CD4-positive, alpha-beta T cell treated with Interleukin-1 beta for 1 hour (primary cell): ENCODE data around the gene KRTAP5-2.
A peak's percentile ranks its signal among the peaks of the same experiment; 100 is the strongest.
"Not testable (repeated sequence)": the region's sequence is repeated elsewhere in the genome, so short reads cannot be mapped to it uniquely, and the experiment has no call there.

ENCODE experiments used
- DNase-seq, 2 donors: peaks; one replicate each; pipeline ENCODE4 v3.0.0-alpha.2; 2020 to 2022

The KRTAP5-2 gene

GRCh38 chr11:1597994-1598380 lies at the start of gene KRTAP5-2:
TSS of gene KRTAP5-2 (minus strand) at chr11:1598294. CDS start at chr11:1598250, 44 bp downstream.
- DNase-seq: no peak

- DNase-seq: not testable (repeated sequence)
Measured at GRCh38 chr11:1646540-1646939, 48.4 kb upstream of the KRTAP5-2 start.

GRCh38 chr11:1645357-1645821 lies 47.3 kb upstream of the KRTAP5-2 start:
- no peak for DNase-seq

- no peak for DNase-seq
Measured at GRCh38 chr11:1644601-1645356, 46.7 kb upstream of the KRTAP5-2 start.

- DNase-seq: no peak
Measured at GRCh38 chr11:1643146-1643690, 45.1 kb upstream of the KRTAP5-2 start.

- no peak for DNase-seq
Measured at GRCh38 chr11:1642288-1643145, 44.4 kb upstream of the KRTAP5-2 start.

- no peak for DNase-seq
Measured at GRCh38 chr11:1641096-1641495, 43.0 kb upstream of the KRTAP5-2 start.

GRCh38 chr11:1640076-1640946 lies 42.2 kb upstream of the KRTAP5-2 start:
- peak; percentile 11 to 25 for DNase-seq

GRCh38 chr11:1639666-1640065 lies 41.6 kb upstream of the KRTAP5-2 start:
- no peak for DNase-seq

- DNase-seq: no peak
Measured at GRCh38 chr11:1639102-1639620, 41.1 kb upstream of the KRTAP5-2 start.

- no peak for DNase-seq
Measured at GRCh38 chr11:1638344-1638743, 40.2 kb upstream of the KRTAP5-2 start.

GRCh38 chr11:1637628-1638027 lies 39.5 kb upstream of the KRTAP5-2 start:
- DNase-seq: no peak

- DNase-seq: no peak
Measured at GRCh38 chr11:1636291-1636950, 38.3 kb upstream of the KRTAP5-2 start.

GRCh38 chr11:1633864-1634263 lies 35.8 kb upstream of the KRTAP5-2 start:
- no peak for DNase-seq

GRCh38 chr11:1632053-1632714 lies 34.1 kb upstream of the KRTAP5-2 start:
- no peak for DNase-seq

GRCh38 chr11:1631066-1631568 lies 33.0 kb upstream of the KRTAP5-2 start:
- no peak for DNase-seq

GRCh38 chr11:1630271-1630670 lies 32.2 kb upstream of the KRTAP5-2 start:
- DNase-seq: no peak

- no peak for DNase-seq
Measured at GRCh38 chr11:1629326-1630185, 31.5 kb upstream of the KRTAP5-2 start, which contains the start of gene KRTAP5-5. TSS of gene KRTAP5-5 (plus strand) at chr11:1629775. CDS start at chr11:1629841, 66 bp downstream.

GRCh38 chr11:1628506-1629325 lies 30.6 kb upstream of the KRTAP5-2 start:
- DNase-seq: peak; percentile 54 to 69
